ENCODE measurements around the gene DVL2.

Gene DVL2

DNA sequence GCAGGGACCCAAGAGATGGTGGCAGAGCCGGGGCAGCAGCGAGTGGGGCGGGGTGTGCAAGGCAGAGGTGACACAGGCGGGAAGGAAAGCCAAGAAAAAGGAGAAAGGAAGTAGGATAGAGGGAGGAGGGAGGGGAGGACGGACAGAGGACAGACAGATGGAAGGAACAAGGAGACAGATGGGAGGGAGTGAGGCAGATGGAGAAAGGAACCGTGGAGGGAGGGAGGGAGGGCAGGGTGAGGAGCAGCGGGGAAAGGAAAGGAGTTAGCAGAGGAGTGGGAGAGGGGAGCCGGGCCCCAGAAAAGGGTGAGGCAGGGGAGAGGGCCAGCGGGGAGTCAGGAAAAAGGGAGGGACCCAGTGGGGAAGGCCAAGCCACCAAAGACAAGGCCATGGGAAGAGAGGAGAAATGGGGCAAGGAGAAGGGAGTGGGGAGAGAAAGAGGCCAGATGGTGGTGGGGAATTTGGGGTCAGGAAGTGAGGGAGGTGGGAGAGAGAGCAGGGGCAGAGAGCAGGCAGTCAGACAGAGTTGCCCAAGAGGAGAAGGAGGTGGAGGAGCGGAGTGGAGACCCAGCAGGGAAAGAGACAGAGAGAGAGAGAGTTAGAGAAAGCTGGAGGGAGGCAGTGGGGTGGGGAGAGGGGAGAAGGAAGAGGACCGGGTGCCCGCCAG lies 41.9 kb downstream of the DVL2 start:
- H3K36me3 ChIP-seq (ENCODE audit: control insufficient read depth, low read length), result peaks cover 5% of the 10 kb centered on the region
- no peaks in the 10 kb centered on the region for H3K4me1 ChIP-seq (ENCODE audit: control insufficient read depth, low read length)
- no peak overlapping the region for H3K4me2 ChIP-seq (ENCODE audit: low read length)
- H3K9me3 ChIP-seq (ENCODE audit: control insufficient read depth, insufficient read depth, low read length), result no peaks in the 10 kb centered on the region
- no peak overlapping the region for H3K4me3 ChIP-seq (ENCODE audit: low read length)
- H4K20me1 ChIP-seq (ENCODE audit: control insufficient read depth, insufficient read depth, low read depth, low read length), result no peaks in the 10 kb centered on the region
- H3K79me2 ChIP-seq (ENCODE audit: control insufficient read depth, low read length), result no peaks in the 10 kb centered on the region
- no peak for TF ChIP-seq CTCF (IDR thresholded peaks at IDR 0.05; ENCODE audit: low read depth, low read length, poor library complexity, severe bottlenecking)
- no peaks in the 10 kb centered on the region for H3K9me2 ChIP-seq (replicated peaks; ENCODE audit: control insufficient read depth, low read length)
- no peaks in the 10 kb centered on the region for H3K27me3 ChIP-seq (ENCODE audit: control insufficient read depth, low read length)
- H3K27ac ChIP-seq (ENCODE audit: low read depth, low read length), result no peak overlapping the region
- no peaks in the 10 kb centered on the region for H3F3A ChIP-seq (ENCODE audit: control insufficient read depth, insufficient read depth)

DNA sequence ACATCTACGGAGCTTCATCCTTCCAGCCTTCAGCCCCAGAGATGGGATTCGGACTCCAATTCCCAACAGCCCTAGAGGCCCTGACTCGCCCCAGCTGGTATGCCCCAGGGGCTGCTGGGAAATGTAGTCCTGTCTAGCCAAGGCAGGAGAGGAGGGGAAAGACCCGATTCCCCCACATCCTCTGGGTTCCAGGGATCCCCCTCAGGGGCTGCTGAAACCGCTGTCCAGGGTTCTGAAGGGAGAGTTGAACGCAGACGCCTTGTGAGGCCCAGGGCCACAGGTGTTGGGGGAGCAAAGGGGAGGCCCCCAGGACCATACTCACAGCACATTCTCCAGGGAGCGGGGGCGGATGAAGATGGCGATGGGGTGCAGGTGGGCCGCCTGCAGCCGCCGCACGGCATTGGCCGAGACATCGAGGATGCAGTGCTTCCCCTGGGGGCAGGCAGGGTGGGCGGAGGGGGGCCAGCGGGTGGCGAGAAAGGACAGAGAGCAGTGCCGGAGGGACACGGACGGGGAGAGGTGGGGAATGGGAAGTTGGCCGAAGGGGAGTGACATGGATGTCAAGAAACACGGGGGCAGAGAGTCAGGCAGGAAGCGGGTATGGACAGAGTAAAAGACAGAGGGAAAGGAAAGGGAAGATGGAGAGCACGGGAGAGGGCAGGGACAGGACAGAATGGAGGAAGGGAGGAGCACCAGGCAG lies 42.6 kb downstream of the DVL2 start:
- no peak overlapping the region for H3K27ac ChIP-seq (ENCODE audit: low read depth, low read length)
- no peaks in the 10 kb centered on the region for H3K9me2 ChIP-seq (replicated peaks; ENCODE audit: control insufficient read depth, low read length)
- H3K4me1 ChIP-seq (ENCODE audit: control insufficient read depth, low read length), result no peaks in the 10 kb centered on the region
- H3K36me3 ChIP-seq (ENCODE audit: control insufficient read depth, low read length), result peaks cover 5% of the 10 kb centered on the region
- no peaks in the 10 kb centered on the region for H3K79me2 ChIP-seq (ENCODE audit: control insufficient read depth, low read length)
- no peaks in the 10 kb centered on the region for H3F3A ChIP-seq (ENCODE audit: control insufficient read depth, insufficient read depth)
- no peaks in the 10 kb centered on the region for H3K27me3 ChIP-seq (ENCODE audit: control insufficient read depth, low read length)
- TF ChIP-seq CTCF (IDR thresholded peaks at IDR 0.05; ENCODE audit: low read depth, low read length, poor library complexity, severe bottlenecking) (no peak), EZH2phosphoT487 (IDR thresholded peaks at IDR 0.05; ENCODE audit: borderline replicate concordance, low read length) (no peak)
- H3K4me3 ChIP-seq (ENCODE audit: low read length), result no peak overlapping the region
- H3K4me2 ChIP-seq (ENCODE audit: low read length), result no peak overlapping the region
- H4K20me1 ChIP-seq (ENCODE audit: control insufficient read depth, insufficient read depth, low read depth, low read length), result no peaks in the 10 kb centered on the region
- no peaks in the 10 kb centered on the region for H3K9me3 ChIP-seq (ENCODE audit: control insufficient read depth, insufficient read depth, low read length)

DNA sequence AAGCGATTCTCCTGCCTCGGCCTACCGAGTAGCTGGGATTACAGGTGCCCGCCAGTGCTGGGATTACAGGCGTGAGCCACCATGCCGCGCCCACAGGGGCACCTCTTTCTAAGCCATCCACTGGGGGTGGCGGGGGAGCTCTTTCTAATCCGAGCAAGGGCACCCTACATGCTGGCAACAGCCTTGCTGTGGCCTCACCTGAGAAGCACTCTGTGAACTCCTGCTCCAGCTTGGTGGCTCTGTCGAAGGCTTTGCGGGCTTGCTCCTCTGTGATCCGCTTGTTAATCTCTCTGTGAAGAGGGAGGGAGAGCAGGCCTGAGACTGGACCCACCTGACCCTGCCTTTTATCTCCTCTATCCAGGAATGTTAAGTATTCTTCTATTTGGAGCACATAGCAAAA lies 43.2 kb downstream of the DVL2 start:
- Histone ChIP-seq H4K20me1 (ENCODE audit: control insufficient read depth, insufficient read depth, low read depth, low read length) (no peaks in the 10 kb centered on the region), H3K27ac (ENCODE audit: low read depth, low read length) (no peak overlapping the region), H3F3A (ENCODE audit: control insufficient read depth, insufficient read depth) (no peaks in the 10 kb centered on the region), H3K27me3 (ENCODE audit: control insufficient read depth, low read length) (no peaks in the 10 kb centered on the region), H3K4me2 (ENCODE audit: low read length) (no peak overlapping the region), H3K79me2 (ENCODE audit: control insufficient read depth, low read length) (no peaks in the 10 kb centered on the region), H3K9me2 (replicated peaks; ENCODE audit: control insufficient read depth, low read length) (no peaks in the 10 kb centered on the region), H3K9me3 (ENCODE audit: control insufficient read depth, insufficient read depth, low read length) (no peaks in the 10 kb centered on the region), H3K4me3 (ENCODE audit: low read length) (no peak overlapping the region), H3K4me1 (ENCODE audit: control insufficient read depth, low read length) (no peaks in the 10 kb centered on the region), H3K36me3 (ENCODE audit: control insufficient read depth, low read length) (peaks cover 5% of the 10 kb centered on the region)
- TF ChIP-seq CTCF (IDR thresholded peaks at IDR 0.05; ENCODE audit: low read depth, low read length, poor library complexity, severe bottlenecking), result no peak
- no peak for TF ChIP-seq EZH2phosphoT487 (IDR thresholded peaks at IDR 0.05; ENCODE audit: borderline replicate concordance, low read length)
